Mesothelial cell of epicardium (in vitro differentiated cells): ENCODE data around the gene VAC14. TPM values are rescaled to one million over a fixed set of nuclear protein-coding genes. Genes with fewer than 3 reads are reported as not detected.
A peak's percentile ranks its signal among the peaks of the same experiment; 100 is the strongest.

Experiments used
- DNase-seq, 2 experiments: peaks; one replicate each; pipeline ENCODE4 v3.0.0; 2021; ENCODE audit warnings: low spot score in 2 of 2; ENCODE audit not compliant: unreplicated experiment in 2 of 2
- H3K27ac Mint-ChIP-seq: 2 replicates; pipeline ENCODE4 v1.8.0; 2021; ENCODE audit warnings: mixed read lengths
- H3K27me3 Mint-ChIP-seq: 2 replicates; pipeline ENCODE4 v1.8.0; 2021; ENCODE audit warnings: low read depth, mixed read lengths
- H3K36me3 Mint-ChIP-seq: 2 replicates; pipeline ENCODE4 v1.8.0; 2021; ENCODE audit warnings: mixed read lengths
- H3K4me1 Mint-ChIP-seq: 2 replicates; pipeline ENCODE4 v1.8.0; 2021; ENCODE audit warnings: mixed read lengths
- H3K4me3 Mint-ChIP-seq: 2 replicates; pipeline ENCODE4 v1.8.0; 2021; ENCODE audit warnings: mild to moderate bottlenecking, moderate library complexity, mixed read lengths
- H3K9me3 Mint-ChIP-seq: 2 replicates; pipeline ENCODE4 v1.8.0; 2021; ENCODE audit warnings: mixed read lengths
- total RNA-seq: library from RNA; stranded (reverse); gene quantifications from 3 replicates; pipeline ENCODE4 v1.2.1, GENCODE V29; 2021
- TF ChIP-seq, protein P1 (sequence below): fragments of 200-600 bp; sonication (generic); IDR thresholded peaks from one replicate; pipeline ENCODE4 v1.5.0; 2021; ENCODE audit warnings: antibody characterized with exemption; ENCODE audit not compliant: unreplicated experiment

Gene VAC14
- total RNA-seq, 1 donor from 2014 or later, result 39.1 TPM

DNA sequence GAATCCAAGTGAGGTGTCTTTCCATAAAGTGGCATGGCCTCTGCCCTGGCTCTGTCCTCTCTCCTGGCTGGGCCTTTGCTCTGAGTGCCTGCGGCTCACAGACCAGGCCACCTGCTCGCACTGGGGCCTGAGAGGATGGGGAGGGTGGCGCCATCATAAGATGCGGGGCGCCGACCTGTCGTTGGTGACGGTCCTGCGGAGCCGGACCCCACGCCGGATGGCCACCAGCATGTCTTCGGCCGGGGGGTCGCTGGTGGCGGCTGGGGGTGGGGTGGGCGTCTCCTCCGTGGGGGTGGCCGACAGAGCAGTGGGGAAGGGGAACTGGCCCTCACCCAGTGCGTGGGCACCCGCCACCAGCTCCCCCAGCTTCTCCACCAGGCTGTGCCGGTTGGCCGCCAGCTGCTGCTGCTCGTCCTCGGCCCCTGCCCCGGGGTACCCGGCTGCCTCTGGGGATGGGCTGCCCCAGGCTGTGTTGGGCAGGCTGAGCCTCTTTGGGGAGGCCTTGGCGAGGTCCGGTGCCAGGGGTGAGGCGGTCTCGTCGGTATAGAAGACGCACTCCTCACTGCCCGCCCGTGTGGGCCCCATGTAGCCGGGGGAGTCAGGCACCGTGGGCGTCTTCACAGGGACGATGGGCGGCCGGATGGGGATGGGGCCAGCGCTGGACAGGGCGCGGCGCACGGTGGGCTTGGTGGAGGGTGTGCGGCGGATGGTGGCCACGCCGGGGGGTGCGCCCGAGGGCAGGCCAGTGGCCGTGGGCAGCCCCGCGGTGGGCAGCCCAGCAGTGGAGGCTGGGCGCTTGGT lies 137.2 kb downstream of the VAC14 start:
- Mint-ChIP-seq H3K4me3 (no peak overlapping the region), H3K9me3 (peaks cover 4% of the 10 kb centered on the region), H3K36me3 (peaks cover 28% of the 10 kb centered on the region), H3K27ac (no peak overlapping the region), H3K4me1 (peaks cover 8% of the 10 kb centered on the region), H3K27me3 (no peaks in the 10 kb centered on the region)
- TF ChIP-seq, protein P1, sequence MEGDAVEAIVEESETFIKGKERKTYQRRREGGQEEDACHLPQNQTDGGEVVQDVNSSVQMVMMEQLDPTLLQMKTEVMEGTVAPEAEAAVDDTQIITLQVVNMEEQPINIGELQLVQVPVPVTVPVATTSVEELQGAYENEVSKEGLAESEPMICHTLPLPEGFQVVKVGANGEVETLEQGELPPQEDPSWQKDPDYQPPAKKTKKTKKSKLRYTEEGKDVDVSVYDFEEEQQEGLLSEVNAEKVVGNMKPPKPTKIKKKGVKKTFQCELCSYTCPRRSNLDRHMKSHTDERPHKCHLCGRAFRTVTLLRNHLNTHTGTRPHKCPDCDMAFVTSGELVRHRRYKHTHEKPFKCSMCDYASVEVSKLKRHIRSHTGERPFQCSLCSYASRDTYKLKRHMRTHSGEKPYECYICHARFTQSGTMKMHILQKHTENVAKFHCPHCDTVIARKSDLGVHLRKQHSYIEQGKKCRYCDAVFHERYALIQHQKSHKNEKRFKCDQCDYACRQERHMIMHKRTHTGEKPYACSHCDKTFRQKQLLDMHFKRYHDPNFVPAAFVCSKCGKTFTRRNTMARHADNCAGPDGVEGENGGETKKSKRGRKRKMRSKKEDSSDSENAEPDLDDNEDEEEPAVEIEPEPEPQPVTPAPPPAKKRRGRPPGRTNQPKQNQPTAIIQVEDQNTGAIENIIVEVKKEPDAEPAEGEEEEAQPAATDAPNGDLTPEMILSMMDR, result no peak
- DNase-seq, result no peak

DNA sequence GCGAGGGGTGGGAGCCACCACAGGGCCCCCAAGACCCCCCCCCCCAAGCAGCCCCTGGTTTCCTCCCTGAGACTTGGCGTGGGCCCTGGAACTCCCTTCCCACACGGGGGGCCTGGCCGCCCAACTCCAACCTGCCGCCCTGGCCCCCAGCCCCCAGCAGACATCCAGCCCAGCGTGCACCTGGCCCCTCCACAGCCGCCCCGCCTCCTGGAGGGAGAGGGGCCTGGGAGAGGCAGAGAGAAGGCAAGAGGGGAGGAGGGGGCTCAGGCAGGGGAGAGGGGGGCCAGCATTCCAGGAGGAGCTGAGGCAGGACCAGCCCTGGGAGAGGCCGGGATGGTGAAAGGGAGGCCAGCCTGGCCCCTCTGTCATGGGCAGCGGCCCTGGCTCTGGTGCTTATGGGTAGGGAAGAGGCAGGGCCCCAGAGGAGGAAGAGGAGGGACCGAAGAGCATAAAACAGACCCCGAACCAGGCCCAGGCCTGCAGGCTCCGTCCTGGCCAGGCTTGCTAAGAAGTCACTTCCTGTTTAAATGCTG lies 137.9 kb downstream of the VAC14 start:
- peaks cover 3% of the 10 kb centered on the region for H3K9me3 Mint-ChIP-seq
- TF ChIP-seq, protein P1, result no peak
- H3K27ac Mint-ChIP-seq, result no peak overlapping the region
- H3K4me1 Mint-ChIP-seq, result peaks cover 8% of the 10 kb centered on the region
- no peak for DNase-seq
- no peaks in the 10 kb centered on the region for H3K27me3 Mint-ChIP-seq
- no peak overlapping the region for H3K4me3 Mint-ChIP-seq
- H3K36me3 Mint-ChIP-seq, result peaks cover 22% of the 10 kb centered on the region

GRCh38 chr16:70661918-70662641 lies 138.9 kb downstream of the VAC14 start:
- Mint-ChIP-seq H3K4me1 (peaks cover 8% of the 10 kb centered on the region), H3K27ac (peak overlapping the region; percentile 39), H3K36me3 (peaks cover 13% of the 10 kb centered on the region), H3K4me3 (no peak overlapping the region), H3K27me3 (no peaks in the 10 kb centered on the region), H3K9me3 (peaks cover 3% of the 10 kb centered on the region)
- TF ChIP-seq, protein P1, result no peak
- DNase-seq, result no peak

- peaks cover under 1% of the 10 kb centered on the region for H3K9me3 Mint-ChIP-seq
Measured at GRCh38 chr16:70661534-70661917, 139.4 kb downstream of the VAC14 start.

DNA sequence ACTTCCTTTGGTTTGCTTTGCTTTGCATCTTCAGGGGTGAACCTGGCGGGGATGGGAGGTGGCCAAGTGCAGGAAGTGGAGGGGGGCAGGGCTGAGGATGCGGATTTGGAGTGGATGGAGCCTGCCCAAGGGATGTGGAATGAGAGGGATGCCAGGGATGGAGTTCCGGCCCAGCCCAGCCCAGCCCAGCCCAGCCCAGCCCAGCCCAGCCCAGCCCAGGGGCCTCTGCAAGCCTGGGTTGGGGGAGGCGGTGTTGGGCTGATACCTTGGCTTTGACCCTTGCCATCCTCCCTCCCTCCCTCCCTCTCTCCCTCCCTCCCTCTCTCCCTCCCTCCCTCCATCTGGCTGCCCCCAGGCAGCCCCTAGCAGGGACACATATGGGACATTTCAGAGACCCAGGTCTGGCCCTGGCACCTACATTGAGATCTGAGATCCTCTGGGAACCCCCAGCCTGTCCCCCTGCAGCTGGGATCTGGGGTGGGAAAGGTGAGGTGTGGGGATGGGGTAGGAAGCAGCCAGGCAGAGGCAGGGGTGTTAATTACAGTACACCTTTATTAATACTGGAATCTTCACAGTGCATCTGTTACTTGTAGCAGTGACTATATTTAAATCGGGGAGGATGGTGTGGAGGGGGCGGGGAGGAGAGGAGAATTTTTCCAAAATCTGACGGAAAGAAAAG lies 140.1 kb downstream of the VAC14 start:
- TF ChIP-seq, protein P1, result no peak
- DNase-seq, result no peak
- Mint-ChIP-seq H3K4me1 (peaks cover 8% of the 10 kb centered on the region), H3K9me3 (no peaks in the 10 kb centered on the region), H3K36me3 (peaks cover 3% of the 10 kb centered on the region), H3K27me3 (no peaks in the 10 kb centered on the region), H3K27ac (no peak overlapping the region), H3K4me3 (no peak overlapping the region)

More at GRCh38 chr16:70661534-70661917, 139.4 kb downstream of the VAC14 start:
- Mint-ChIP-seq H3K36me3 (peaks cover 10% of the 10 kb centered on the region), H3K27ac (peak overlapping the region; percentile 39), H3K4me3 (no peak overlapping the region), H3K27me3 (no peaks in the 10 kb centered on the region), H3K4me1 (peaks cover 8% of the 10 kb centered on the region)
- no peak for DNase-seq
- TF ChIP-seq, protein P1, result no peak
